Posterior vena cava (tissue), 2 donors: Measurements from ENCODE around the gene FAM193B. TPM values are rescaled to one million over a fixed set of nuclear protein-coding genes. Genes with fewer than 3 reads are reported as not detected.

ENCODE experiments used
- DNase-seq: peaks from one replicate; pipeline ENCODE4 v3.0.0-alpha.2; 2020; ENCODE audit warnings: low spot score
- intact Hi-C, 2 donors: fragments of 100-400 bp; cut with DNase I; formaldehyde crosslinking; loops; one replicate each; pipeline versions ENCODE4 v1.14.1 to v1.14.2; 2022 to 2023
- total RNA-seq, 2 donors: library from RNA; stranded (reverse); fragmentation: NEBNext Ultra II Directional; extraction: Animal tissue kit (Norgen Biotek cat#: 25700); gene quantifications; one replicate each; pipeline ENCODE4 v1.2.1, GENCODE V29; 2021
- donor health status: DM: yes; HTN: yes; CAD: no.
- donor health status: DM: yes; HTN: yes; CAD: no.

The FAM193B gene
- total RNA-seq, 2 donors from 2014 or later, result 33.6 to 36.5 TPM

DNA sequence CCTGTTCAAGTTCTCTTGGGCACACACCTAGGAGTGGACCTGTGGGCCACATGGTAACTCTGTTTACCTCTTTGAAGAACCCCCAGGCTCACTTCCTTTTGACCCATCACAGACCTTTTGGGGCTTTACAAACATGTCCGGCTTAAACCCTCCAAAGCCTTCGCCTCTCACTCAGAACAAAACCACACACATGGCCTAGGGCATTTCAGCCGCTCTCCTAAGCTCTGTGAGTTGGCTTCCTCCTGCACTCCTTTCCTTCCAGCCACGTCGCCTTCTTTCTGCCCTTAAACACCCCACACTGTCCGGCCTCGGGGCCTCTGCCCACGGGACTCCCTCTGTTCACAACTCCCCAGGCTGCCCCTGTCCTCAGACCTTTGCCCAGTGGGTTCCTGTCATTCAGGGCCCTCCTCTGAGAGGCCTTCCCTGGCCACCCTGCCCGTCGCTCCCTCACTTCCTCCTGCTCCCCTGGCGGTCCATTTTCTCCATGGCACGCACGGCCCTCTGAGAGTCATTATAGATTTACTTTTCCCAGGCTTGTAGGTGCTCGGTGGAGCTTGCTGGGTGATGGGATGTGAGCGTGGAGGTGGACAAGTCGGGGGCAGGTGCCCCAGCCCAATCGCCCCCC lies 46.7 kb downstream of the FAM193B start:
- intact Hi-C loops, result no loop called here
- no peak for DNase-seq

DNA sequence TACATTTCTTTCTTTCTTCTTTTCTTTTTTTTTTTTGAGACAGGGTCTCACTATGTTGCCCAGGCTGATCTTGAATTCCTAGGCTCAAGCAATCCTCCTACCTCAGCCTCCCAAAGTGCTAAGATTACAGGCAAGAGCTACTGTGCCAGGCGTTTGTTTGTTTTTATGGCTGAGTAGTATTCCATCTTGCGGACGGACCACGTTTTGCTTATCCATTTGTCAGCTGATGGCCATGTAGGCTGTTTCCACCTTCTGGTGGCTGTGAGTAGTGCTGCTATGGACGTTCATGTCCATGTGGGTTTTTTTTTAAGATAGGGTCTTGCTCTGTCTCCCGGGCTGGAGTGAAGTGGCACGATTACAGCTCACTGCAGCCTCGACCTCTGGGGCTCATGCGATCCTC lies 47.2 kb downstream of the FAM193B start:
- DNase-seq, result no peak
- intact Hi-C loops, result no loop called here

DNA sequence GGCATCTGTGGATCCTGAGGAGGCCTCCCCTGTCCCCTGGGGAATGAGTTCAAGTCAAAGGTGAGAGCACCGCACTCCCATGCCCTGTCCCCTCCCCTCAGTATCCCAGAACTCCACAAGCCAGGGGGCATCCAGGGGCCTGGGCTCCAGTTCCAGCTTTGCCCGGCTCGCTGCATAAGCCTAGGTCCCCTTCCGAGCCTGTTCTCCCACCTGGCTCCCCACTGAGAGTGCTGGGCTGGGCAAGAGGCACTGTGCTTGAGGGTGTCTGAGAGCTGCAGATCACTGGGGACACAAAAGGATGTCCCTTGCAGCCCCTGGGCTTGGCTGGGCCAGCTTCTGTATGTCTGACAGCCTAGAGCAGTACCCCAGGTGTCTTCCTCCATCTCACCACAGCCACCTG lies 49.3 kb downstream of the FAM193B start:
- intact Hi-C loops, result no loop called here
- DNase-seq, result peak; percentile 60

DNA sequence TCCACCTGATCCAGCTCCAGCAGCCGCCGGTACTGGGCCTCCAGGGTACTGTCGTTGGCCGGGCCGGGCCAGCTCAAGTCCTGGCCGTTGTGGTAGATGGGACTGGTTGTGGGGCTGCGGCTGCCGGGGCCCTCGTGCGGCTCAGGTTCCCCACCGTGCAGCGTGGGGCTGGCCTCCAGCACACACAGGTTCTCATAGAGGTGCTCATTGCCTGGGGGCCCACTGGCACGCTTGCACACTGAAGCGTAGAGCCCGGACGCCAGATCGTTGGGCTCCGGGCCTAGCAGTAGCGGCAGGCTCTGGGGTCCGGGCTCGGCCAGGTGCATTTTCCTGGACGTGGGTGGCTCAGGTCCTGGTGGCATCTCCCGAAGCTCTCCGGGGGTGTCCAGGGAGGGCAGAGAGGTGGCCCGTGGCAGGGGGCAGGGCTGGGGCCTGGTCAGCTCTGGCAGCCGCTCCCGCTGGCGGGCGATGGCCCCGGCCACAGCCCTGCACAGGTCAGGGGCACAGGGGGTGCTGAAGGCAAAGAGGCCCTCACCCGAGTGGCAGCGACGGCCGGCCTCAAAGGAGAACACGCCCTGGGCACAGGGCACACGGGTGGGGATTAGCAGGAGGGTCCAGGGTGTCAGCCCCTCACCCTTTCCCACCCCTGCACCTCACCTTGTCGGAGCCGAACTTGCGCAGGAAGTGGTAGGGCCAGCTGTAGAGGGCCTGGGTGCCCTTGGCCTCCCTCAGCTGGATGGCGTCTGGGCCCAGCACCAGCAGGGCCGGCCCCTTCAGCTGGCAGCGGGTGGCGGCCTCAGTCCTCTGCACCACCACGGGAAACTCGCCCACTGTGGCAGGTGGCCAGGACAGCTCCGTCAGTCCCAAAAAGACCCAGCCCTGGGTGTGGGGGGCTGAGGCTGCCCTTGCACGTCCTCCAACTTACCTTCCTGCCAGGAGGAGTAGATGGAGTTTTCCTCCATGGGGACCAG lies 50.0 kb downstream of the FAM193B start:
- DNase-seq, result peak; percentile 76
- intact Hi-C loops, result no loop called here

DNA sequence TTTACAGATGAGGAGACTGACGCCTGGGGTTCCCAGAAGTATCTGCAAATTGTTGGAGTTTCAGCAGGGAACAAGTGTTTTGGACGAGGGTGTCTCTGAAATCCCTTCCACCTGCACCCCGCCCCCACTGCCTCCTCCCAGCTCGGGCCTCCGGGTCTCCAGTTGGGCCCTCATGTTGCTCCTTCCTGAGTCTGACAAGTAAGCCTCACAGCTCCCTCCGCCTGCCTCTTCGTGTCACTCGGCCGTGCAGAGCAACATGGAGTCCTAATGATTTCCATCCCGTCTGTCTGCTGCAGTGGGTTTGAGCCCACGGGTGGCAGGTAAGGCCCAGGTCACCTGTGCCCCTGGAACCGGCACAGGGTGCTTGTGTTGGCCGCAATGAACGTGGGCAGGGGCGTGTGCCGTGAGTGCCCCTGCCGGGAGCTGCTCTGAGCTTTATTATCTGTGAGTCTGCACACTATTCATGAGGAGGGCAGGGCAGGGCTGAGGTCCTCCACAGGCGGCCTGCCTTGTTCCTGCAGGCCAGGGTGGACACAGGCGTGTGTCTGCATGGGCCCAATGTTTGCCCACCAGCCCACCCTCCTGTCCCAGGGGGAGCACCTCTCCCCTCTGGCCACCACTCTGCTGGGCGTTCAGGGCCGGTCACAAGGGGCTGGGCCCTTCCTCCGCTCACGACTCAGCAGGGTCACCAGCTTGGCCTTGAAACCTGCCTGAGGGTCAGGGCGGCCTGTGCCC lies 50.8 kb downstream of the FAM193B start:
- no peak for DNase-seq
- intact Hi-C loops, result no loop called here

DNA sequence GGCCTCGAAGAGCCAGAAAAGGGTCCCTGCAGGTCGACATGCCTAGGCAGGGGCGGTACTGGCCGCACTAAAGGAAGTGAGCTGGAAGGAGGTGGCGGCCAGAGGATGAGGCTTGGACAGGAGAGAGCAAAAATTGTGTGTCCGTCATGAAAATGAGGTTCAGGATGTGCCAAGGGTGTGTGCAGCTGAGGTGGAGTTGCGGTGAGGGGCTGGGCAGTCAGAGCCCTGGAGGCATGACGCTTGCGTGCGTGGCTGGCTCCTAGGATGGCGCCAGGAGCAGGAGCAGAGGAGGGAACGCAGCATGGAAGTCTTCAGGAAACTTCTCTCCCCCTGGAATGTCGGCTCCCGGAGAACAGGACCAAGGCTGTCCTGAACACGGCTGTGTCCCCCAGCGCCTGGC lies 51.5 kb downstream of the FAM193B start:
- no peak for DNase-seq
- intact Hi-C loops, result loop anchor here in 1 of 2 donors (1.0 kb wide), 1 partner anchor 9 kb away; no protein-coding TSS in a partner anchor

DNA sequence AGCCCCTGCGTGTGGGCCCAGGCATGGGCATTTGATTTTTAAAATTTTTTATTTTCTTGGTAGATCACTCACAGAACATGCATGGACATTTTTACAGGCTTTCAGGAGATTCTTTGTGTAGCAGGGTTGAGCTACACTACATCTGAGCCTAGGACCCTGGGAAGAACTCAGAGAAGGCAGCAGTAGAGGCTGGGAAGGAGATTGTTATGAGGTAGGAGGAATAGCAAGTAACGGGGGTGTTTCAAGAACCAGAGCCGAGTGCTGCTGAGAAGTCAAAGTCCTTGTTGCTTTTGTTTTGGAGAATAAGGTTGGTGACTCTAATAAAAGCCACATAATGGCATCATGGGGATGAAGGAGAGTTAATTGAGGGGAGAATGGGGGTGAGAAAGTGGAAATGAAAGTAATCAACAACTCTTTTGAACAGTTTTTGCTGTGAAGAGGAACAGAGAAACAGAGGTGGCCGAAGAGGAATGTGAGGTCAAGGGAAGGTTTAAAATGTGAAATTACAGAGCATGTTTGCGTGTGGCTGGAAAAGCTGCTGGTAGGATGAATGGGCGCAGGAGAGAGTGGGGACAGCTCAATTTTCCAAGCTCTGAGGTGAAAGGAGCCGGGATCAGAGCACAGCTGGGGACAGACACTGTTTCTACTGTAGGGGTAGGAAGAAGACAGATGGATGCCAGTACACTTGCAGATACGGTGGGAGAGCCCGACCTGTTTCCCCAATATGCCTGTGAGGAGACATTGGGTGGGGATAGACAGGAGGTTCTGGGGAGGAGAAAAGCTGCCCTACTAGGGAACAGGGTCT lies 52.3 kb downstream of the FAM193B start:
- DNase-seq, result no peak
- intact Hi-C loops, result loop anchor here in 1 of 2 donors (1.0 to 2.0 kb wide), 2 partner anchors 8 to 109 kb away; no protein-coding TSS in a partner anchor

DNA sequence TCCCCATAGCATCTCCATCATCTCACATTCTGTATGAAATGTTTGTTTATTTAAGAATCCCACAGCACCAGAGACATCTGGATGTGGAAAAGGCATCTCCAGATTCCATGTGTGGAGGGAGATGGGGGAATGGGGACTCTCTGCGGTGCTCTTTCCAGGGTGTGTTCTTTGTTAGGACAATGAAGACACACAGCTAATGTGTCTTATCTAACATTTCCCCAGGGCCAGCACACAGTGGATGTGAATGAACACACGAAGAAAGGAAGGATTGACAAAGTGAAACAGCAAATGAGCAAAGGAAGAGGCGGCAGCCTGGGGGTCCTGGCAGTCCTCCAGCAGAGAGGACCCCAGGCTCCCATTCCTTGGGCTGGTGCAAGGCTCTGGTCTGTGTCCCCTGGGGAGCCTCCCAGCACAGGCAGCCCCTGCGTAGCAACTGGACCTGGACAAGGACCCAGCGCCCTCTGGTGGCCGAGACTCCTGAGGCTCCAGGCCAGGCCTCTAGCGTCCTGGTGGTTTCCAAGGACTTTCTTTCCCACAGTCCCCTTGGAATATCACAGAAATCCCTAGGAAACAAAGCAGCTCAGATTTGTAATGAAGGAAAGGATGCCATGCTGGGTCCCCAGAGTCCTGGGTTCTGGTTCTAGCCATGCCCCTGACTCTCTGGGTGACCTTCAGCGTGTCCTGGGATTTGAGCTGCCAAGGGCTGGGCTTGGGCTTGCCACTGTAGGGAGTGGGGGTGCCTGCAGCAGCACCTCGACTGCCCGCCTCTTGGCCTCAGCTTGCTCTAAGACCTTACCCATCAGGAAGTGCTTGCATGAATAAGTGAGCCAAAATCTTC lies 53.5 kb downstream of the FAM193B start:
- peak; percentile 97 for DNase-seq
- intact Hi-C loops, result loop anchor here in 1 of 2 donors (2.0 kb wide), 1 partner anchor 108 kb away; no protein-coding TSS in a partner anchor

DNA sequence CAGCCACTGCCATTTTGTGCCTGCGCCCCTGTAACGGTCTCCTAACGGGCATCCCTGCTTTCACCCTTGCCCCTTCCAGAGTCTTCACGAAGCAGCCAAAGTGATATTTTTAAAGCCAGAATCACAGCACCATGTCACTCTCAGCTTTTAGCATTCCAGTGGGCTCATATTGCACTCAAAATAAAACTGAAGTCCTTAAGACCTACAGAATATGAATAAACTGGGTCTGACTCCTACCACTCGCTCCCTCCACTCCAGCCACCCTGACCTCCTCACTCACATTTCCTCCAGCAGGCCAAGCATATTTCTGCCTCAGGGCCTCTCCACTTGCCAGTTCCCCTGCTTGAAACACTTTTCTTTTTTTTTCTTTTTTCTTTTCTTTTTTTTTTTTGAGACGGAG lies 54.5 kb downstream of the FAM193B start:
- no peak for DNase-seq
- intact Hi-C loops, result loop anchor here (2.0 to 5.0 kb wide), 2 partner anchors 107 to 108 kb away; no protein-coding TSS in a partner anchor

DNA sequence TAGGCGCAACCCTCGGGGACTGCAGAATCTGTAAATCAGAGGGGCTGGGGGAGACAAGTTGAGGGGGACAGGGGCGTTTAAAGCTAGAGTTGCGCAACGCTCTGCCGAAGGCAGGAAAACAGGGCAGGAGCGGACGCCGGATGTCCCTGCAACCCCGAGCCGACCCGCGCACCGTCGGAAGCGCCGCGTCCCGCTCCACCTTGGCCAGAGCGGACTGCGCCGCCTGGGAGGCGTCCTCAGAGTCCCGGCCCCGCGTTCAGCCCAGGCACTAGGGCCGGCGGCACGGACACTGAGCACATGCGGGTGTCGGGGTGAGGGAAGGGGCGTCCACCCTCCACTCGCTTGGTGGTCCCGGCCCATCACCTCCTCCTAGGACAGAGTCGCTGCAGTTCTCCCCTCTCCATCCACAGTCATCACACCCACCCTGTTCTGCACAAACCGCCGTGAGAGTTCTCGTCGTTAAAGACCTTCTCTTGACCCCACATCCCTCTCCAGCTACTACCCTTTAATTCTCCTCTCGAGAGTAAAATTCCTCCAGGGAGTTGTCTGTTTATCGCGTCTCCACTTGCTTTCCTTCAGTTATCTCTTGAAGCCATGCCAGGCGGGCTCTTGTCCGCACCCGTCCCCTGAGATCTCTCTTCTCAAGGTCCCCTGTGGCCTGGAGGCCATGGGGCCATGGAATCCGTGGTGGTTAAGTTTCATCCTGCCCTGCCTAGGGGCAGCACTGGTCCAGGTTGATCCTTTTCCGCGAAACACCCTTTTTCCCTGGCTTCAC lies 56.2 kb downstream of the FAM193B start:
- intact Hi-C loops, result loop anchor here in 1 of 2 donors (5.0 kb wide), 1 partner anchor 106 kb away; no protein-coding TSS in a partner anchor
- no peak for DNase-seq

DNA sequence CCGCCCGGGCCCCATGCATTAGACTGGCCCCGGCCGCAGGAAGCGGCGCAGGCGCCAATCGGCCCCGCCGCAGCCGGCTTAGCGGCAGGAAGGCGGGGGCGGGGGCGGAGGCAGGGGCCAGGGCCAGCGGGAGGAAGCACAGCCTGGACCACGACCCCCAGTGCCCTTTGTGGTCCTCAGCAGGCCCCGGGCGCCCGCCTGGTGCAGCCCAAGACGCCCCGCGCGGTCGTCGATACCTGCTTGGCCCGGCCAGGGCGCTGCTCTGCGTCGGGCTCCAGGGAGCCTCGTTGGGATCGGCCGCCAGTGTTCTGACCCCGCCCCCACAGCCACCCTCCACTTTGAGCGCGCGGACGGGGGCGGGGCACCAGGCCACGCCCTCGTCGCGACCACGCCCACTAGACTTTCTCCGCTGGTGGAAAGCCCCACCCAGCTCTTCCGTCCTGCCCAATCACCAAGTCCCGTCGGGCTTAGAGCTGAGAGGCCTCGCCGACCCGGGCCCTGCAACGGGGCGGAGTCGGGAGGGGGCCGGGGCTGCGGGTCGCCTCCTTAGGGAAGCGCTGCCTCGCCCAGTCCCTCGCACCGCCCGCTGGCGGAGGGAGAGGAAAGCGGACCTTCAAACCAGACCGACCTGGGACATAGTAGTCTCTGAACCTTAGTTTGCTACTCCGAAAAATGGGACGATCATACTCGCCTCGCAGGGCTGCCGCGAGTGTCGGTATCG lies 56.9 kb downstream of the FAM193B start, which contains the start of gene PDLIM7:
PDLIM7 (minus strand) TSS at position 313 of the 721 bp plus-strand sequence. CDS start 1,092 bp downstream, outside the sequence.
- peak; percentile 98 for DNase-seq
- intact Hi-C loops, result loop anchor here in 1 of 2 donors (5.0 kb wide), 1 partner anchor 105 kb away; no protein-coding TSS in a partner anchor

DNA sequence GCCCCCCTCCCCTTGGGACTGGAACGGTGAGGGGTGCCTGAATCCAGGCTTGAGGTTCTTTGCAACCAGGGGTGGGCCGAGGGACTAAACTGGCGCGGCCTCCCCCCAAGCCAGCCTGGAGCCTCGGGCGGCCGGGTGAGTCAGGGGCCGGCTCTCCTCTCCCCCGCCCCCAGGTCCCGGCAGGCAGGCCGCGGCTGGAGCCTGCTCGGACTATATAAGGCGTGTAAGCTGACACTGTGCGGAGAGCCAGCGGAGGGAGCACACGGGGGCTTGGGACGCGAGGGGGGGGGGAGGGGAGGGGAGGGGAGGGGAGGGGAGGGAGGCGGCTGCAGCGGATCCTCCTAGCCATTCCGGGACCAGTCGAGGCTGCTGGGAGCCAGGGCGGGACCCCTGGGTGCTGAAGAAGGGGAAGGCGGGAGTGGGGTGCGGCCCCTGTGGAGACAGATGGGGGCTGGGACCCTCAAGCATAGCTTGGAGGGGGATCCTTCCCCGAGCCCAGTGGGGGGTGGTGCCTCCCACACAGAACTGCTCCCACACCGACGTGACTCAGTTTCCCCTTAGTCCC lies 57.6 kb downstream of the FAM193B start:
- peak; percentile 96 for DNase-seq
- intact Hi-C loops, result loop anchor here in 1 of 2 donors (5.0 kb wide), 1 partner anchor 105 kb away; no protein-coding TSS in a partner anchor

DNA sequence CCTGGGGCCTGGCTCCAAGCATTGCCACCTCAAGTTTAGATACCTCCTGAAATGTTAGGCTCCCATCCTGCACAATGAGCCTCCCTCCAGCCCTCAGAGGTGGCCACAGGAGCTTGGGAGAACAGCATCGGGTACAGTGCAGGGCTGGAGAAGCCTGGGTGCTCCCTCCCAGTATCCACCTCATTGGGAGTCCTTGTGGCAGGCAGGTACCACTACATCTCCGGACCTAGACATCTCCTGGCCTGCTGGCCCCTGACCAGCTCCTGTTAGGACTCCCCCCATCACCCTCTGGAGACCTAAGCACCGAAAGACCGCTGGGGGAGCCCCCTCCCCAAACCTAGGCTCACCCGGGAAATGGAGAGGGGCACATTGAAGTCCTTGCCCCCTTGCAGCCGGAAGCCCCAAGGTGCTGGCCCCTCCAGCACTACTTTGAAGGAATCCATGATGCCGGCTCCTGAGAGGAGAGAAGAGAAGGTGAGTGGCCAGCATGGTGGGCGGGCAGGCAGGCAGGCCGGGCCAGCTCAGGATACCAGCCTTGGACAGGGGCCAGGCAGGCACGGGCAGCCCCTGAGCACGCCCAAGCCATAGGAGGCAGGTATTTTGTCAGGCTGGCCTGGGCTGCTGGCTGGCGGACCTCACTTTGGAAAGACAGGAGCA lies 58.2 kb downstream of the FAM193B start:
- DNase-seq, result no peak
- intact Hi-C loops, result loop anchor here in 1 of 2 donors (5.0 kb wide), 1 partner anchor 104 kb away; no protein-coding TSS in a partner anchor

DNA sequence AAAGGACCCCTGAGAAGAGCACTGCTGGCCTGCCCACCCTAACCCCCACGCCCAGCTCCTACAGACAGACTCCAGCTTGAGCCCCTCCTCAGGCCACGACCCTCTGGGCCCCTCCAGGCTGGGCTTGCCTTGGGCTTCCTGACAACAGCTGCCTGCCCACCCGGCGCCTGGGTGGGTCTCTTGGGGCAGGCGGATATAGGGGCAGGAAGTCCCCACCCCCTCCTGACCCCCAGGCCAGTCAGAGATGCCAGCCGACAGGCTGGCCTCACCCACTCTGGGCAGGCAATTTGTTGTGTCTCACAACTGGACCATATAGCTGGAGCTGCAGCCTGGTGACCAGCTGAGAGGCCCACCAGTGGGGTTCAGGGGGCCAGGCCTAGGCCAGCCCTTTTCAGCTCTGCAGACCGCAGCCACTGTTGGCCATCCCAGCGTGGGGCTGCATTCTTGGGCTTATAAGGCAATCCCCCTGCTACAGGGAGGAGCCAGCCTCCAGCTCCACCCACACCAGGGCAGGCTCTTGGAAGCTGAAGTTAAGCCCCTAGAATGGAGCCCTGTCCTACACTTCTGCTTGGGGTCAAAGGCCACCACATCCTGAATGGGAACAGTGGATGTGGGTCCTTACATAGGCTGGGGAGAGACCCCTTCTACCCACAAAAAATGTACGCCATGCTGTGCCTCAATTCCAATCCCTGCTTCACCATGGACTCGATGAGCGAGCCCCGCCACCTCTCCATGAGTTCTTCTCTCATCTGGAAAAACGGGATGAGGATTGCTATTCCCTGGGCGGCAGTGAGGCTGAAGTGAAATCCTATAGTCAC lies 58.9 kb downstream of the FAM193B start:
- intact Hi-C loops, result loop anchor here in 1 of 2 donors (5.0 kb wide), 1 partner anchor 103 kb away; no protein-coding TSS in a partner anchor
- peak; percentile 95 for DNase-seq
